Measurements from ENCODE around the gene LTBP1. TPM values are rescaled to one million over a fixed set of nuclear protein-coding genes. Genes with fewer than 3 reads are reported as not detected.
"Not testable (repeated sequence)": the region's sequence is repeated elsewhere in the genome, so short reads cannot be mapped to it uniquely, and the experiment has no call there.

LTBP1 gene
- total RNA-seq, 2 donors from 2014 or later = 19.4 to 23.1 TPM

- DNase-seq = no peak
- Histone ChIP-seq H3K9me3 (no peaks in the 10 kb centered on the region), H3K4me3 (no peak overlapping the region), H3K36me3 (no peaks in the 10 kb centered on the region), H3K27ac (no peak overlapping the region), H3K27me3 (no peaks in the 10 kb centered on the region), H3K4me1 (no peaks in the 10 kb centered on the region), H3K9ac (ENCODE audit: low read depth in 2 of 2, low read length in 2 of 2) (no peak overlapping the region)
- no peak for TF ChIP-seq CTCF (IDR thresholded peaks at IDR 0.05)
- intact Hi-C loops (cut with DNase I) = no loop called here
Measured at GRCh38 chr2:33167622-33168245, 221.0 kb downstream of the LTBP1 start.

- Histone ChIP-seq H3K9me3 (no peaks in the 10 kb centered on the region), H3K27me3 (no peaks in the 10 kb centered on the region), H3K4me3 (no peak overlapping the region), H3K4me1 (no peaks in the 10 kb centered on the region), H3K27ac (no peak overlapping the region), H3K36me3 (no peaks in the 10 kb centered on the region), H3K9ac (ENCODE audit: low read depth in 2 of 2, low read length in 2 of 2) (no peak overlapping the region)
- no peak for TF ChIP-seq CTCF (IDR thresholded peaks at IDR 0.05)
- DNase-seq = no peak
- intact Hi-C loops (cut with DNase I) = no loop called here
Measured at GRCh38 chr2:33168425-33168824, 221.7 kb downstream of the LTBP1 start.

- DNase-seq = no peak
- H3K27me3 ChIP-seq = no peaks in the 10 kb centered on the region
- intact Hi-C loops (cut with DNase I) = no loop called here
- H3K9ac ChIP-seq (ENCODE audit: low read depth in 2 of 2, low read length in 2 of 2) = no peak overlapping the region
- TF ChIP-seq CTCF (IDR thresholded peaks at IDR 0.05) = no peak
- no peak overlapping the region for H3K4me3 ChIP-seq
- no peaks in the 10 kb centered on the region for H3K4me1 ChIP-seq
- H3K36me3 ChIP-seq = no peaks in the 10 kb centered on the region
- no peak overlapping the region for H3K27ac ChIP-seq
- no peaks in the 10 kb centered on the region for H3K9me3 ChIP-seq
Measured at GRCh38 chr2:33168922-33169321, 222.2 kb downstream of the LTBP1 start.

- H3K27ac ChIP-seq; DNase-seq; H3K9me3 ChIP-seq; H3K27me3 ChIP-seq; H3K4me3 ChIP-seq; H3K4me1 ChIP-seq; H3K36me3 ChIP-seq; H3K9ac ChIP-seq (ENCODE audit: low read depth in 2 of 2, low read length in 2 of 2); intact Hi-C loops (cut with DNase I): not testable (repeated sequence)
Measured at GRCh38 chr2:33170251-33170650, 223.5 kb downstream of the LTBP1 start.

- no peaks in the 10 kb centered on the region for H3K36me3 ChIP-seq
Measured at GRCh38 chr2:33177627-33178026, 230.9 kb downstream of the LTBP1 start.

More at GRCh38 chr2:33177627-33178026, 230.9 kb downstream of the LTBP1 start:
- Histone ChIP-seq H3K9me3 (no peaks in the 10 kb centered on the region), H3K27ac (no peak overlapping the region), H3K4me3 (no peak overlapping the region), H3K27me3 (no peaks in the 10 kb centered on the region), H3K4me1 (no peaks in the 10 kb centered on the region), H3K9ac (ENCODE audit: low read depth in 2 of 2, low read length in 2 of 2) (no peak overlapping the region)
- no peak for TF ChIP-seq CTCF (IDR thresholded peaks at IDR 0.05)
- DNase-seq = no peak
- intact Hi-C loops (cut with DNase I) = no loop called here
